SK-N-SH treated with all-trans-retinoic acid at 6 μM for 48 hours (cell line): Measurements from ENCODE around the gene PHACTR3.

Experiments used
- ATAC-seq: fragments of 200-7000 bp; cut with Tn5 transposase; 3 replicates; pipeline ENCODE4 v1.9.1; 2020; ENCODE audit warnings: mild to moderate bottlenecking, moderate library complexity
- ARNTL ChIP-seq: fragments of 450-650 bp; formaldehyde crosslinking; IDR thresholded peaks from 2 replicates; pipeline ENCODE4 v1.5.0; 2020; ENCODE audit warnings: low read depth, mild to moderate bottlenecking, moderate library complexity, borderline replicate concordance
- BACH2 ChIP-seq: fragments of 250-450 bp; sonication (Bioruptor Pico); IDR thresholded peaks from 2 replicates; pipeline ENCODE4 v1.9.0; 2021; ENCODE audit warnings: mild to moderate bottlenecking, borderline replicate concordance
- CSDC2 ChIP-seq: fragments of 250-450 bp; sonication (Bioruptor Pico); IDR thresholded peaks from 2 replicates; pipeline ENCODE4 v1.5.0; 2020; ENCODE audit warnings: mild to moderate bottlenecking, moderate library complexity
- ESRRG ChIP-seq: fragments of 250-450 bp; sonication (Bioruptor Pico); IDR thresholded peaks from 2 replicates; pipeline ENCODE4 v1.6.1; 2021; ENCODE audit warnings: mild to moderate bottlenecking
- GLIS3 ChIP-seq: fragments of 250-450 bp; sonication (Bioruptor Pico); IDR thresholded peaks from 2 replicates; pipeline ENCODE4 v1.5.0; 2020; ENCODE audit warnings: mild to moderate bottlenecking, moderate library complexity
- ISL1 ChIP-seq: fragments of 250-450 bp; sonication (Bioruptor Pico); IDR thresholded peaks from 2 replicates; pipeline ENCODE4 v2.1.2; 2022; ENCODE audit warnings: mild to moderate bottlenecking, moderate library complexity
- OSR1 ChIP-seq: fragments of 250-450 bp; sonication (Bioruptor Pico); IDR thresholded peaks from 2 replicates; pipeline ENCODE4 v1.8.0; 2022; ENCODE audit warnings: moderate library complexity, mild to moderate bottlenecking, inconsistent platforms
- PPARA ChIP-seq: fragments of 250-450 bp; sonication (Bioruptor Pico); IDR thresholded peaks from 2 replicates; pipeline ENCODE4 v1.5.0; 2020; ENCODE audit warnings: mild to moderate bottlenecking, borderline replicate concordance
- RARB ChIP-seq: fragments of 250-450 bp; sonication (Bioruptor Pico); IDR thresholded peaks from 2 replicates; pipeline ENCODE4 v1.8.0; 2021; ENCODE audit warnings: mild to moderate bottlenecking, moderate library complexity
- TCF4 ChIP-seq: fragments of 250-450 bp; sonication (Bioruptor Pico); IDR thresholded peaks from 2 replicates; pipeline ENCODE4 v1.8.0; 2021; ENCODE audit warnings: mild to moderate bottlenecking, moderate library complexity, borderline replicate concordance
- TOX ChIP-seq: fragments of 250-450 bp; sonication (Bioruptor Pico); IDR thresholded peaks from 2 replicates; pipeline ENCODE4 v1.8.0; 2021; ENCODE audit warnings: mild to moderate bottlenecking, moderate library complexity, borderline replicate concordance
- ZC3H10 ChIP-seq: fragments of 250-450 bp; sonication (Bioruptor Pico); IDR thresholded peaks from 2 replicates; pipeline ENCODE4 v1.5.1; 2021; ENCODE audit warnings: mild to moderate bottlenecking, moderate library complexity
- ZFP3 ChIP-seq: fragments of 250-450 bp; sonication (Bioruptor Pico); IDR thresholded peaks from 2 replicates; pipeline ENCODE4 v1.5.0; 2020; ENCODE audit warnings: mild to moderate bottlenecking, moderate library complexity
- ZFP30 ChIP-seq: fragments of 450-650 bp; formaldehyde crosslinking; IDR thresholded peaks from 2 replicates; pipeline ENCODE4 v1.5.0; 2022; ENCODE audit warnings: mild to moderate bottlenecking, moderate library complexity
- ZNF565 ChIP-seq: fragments of 450-650 bp; formaldehyde crosslinking; conservative IDR thresholded peaks from 2 replicates; pipeline ENCODE4 v1.5.0; 2020; ENCODE audit warnings: low read depth, mild to moderate bottlenecking, moderate library complexity
- ZNF70 ChIP-seq: fragments of 450-650 bp; formaldehyde crosslinking; IDR thresholded peaks from 2 replicates; pipeline ENCODE4 v1.5.0; 2020; ENCODE audit warnings: mild to moderate bottlenecking, moderate library complexity
- ZNF8 ChIP-seq: fragments of 450-650 bp; formaldehyde crosslinking; IDR thresholded peaks from 2 replicates; pipeline ENCODE4 v1.5.0; 2020; ENCODE audit warnings: mild to moderate bottlenecking, moderate library complexity
- TF ChIP-seq, protein P1 (sequence below): fragments of 250-450 bp; sonication (Bioruptor Pico); IDR thresholded peaks from 2 replicates; pipeline ENCODE4 v1.5.1; 2020; ENCODE audit warnings: low read depth, mild to moderate bottlenecking, moderate library complexity
- TF ChIP-seq, protein P2 (sequence below): fragments of 250-450 bp; sonication (Bioruptor Pico); IDR thresholded peaks from 2 replicates; pipeline ENCODE4 v1.8.0; 2020; ENCODE audit warnings: mild to moderate bottlenecking, moderate library complexity, borderline replicate concordance
- TF ChIP-seq, protein P3 (sequence below): fragments of 250-450 bp; sonication (Bioruptor Pico); IDR thresholded peaks from 2 replicates; pipeline ENCODE4 v1.8.0; 2021; ENCODE audit warnings: low read depth, mild to moderate bottlenecking, moderate library complexity, borderline replicate concordance
- TF ChIP-seq, protein P4 (sequence below): fragments of 250-450 bp; sonication (Bioruptor Pico); IDR thresholded peaks from 2 replicates; pipeline ENCODE4 v1.5.1; 2021; ENCODE audit warnings: mild to moderate bottlenecking, moderate library complexity
- TF ChIP-seq, protein P5 (sequence below): fragments of 250-450 bp; sonication (Bioruptor Pico); IDR thresholded peaks from 2 replicates; pipeline ENCODE4 v1.5.0; 2020; ENCODE audit warnings: mild to moderate bottlenecking, moderate library complexity

Gene PHACTR3

DNA sequence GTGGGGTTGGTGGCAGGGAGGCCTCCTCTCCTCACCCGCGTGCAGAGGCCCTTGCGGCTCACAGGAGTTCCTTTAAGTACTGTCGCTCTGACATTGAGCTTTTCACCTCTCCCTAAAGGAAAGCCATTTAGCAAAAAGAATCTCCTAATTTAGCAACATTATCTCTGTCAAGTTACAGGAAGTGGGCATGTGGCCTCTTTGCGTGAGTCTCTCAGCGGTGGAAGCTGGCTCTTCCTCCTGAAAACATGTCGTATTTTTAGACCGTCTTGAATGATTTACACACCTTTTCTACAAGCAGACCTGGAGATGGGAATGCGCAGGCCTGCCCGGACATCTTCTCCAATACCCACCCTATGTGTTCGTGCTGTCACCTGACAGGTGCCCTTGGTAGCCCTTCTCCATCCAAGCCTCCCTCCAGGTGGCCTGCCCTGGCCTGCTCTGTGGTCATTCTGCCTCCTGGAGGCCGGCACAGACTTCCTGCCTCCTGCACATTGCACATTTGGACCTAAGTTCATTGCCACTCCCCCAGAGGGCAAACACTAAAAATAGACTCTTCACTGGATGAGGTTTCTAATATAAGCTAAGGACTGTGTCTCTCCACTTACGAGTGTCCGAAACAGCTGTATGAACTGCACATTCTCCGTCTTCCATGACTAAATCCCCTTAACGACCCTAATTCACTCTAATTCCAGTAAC lies 18.5 kb upstream of the PHACTR3 start:
- ATAC-seq = no peak
- TF ChIP-seq RARB (CRISPR knock-in tag) = no peak
- no peak for TF ChIP-seq TOX
- no peak for TF ChIP-seq ZNF8
- TF ChIP-seq, protein P1, sequence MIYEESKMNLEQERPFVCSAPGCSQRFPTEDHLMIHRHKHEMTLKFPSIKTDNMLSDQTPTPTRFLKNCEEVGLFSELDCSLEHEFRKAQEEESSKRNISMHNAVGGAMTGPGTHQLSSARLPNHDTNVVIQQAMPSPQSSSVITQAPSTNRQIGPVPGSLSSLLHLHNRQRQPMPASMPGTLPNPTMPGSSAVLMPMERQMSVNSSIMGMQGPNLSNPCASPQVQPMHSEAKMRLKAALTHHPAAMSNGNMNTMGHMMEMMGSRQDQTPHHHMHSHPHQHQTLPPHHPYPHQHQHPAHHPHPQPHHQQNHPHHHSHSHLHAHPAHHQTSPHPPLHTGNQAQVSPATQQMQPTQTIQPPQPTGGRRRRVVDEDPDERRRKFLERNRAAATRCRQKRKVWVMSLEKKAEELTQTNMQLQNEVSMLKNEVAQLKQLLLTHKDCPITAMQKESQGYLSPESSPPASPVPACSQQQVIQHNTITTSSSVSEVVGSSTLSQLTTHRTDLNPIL (CRISPR knock-in tag) = no peak
- TF ChIP-seq, protein P2, sequence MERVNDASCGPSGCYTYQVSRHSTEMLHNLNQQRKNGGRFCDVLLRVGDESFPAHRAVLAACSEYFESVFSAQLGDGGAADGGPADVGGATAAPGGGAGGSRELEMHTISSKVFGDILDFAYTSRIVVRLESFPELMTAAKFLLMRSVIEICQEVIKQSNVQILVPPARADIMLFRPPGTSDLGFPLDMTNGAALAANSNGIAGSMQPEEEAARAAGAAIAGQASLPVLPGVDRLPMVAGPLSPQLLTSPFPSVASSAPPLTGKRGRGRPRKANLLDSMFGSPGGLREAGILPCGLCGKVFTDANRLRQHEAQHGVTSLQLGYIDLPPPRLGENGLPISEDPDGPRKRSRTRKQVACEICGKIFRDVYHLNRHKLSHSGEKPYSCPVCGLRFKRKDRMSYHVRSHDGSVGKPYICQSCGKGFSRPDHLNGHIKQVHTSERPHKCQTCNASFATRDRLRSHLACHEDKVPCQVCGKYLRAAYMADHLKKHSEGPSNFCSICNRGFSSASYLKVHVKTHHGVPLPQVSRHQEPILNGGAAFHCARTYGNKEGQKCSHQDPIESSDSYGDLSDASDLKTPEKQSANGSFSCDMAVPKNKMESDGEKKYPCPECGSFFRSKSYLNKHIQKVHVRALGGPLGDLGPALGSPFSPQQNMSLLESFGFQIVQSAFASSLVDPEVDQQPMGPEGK = no peak
- no peak for TF ChIP-seq BACH2
- no peak for TF ChIP-seq ESRRG (CRISPR knock-in tag)
- no peak for TF ChIP-seq PPARA (CRISPR knock-in tag)
- no peak for TF ChIP-seq GLIS3 (CRISPR knock-in tag)
- TF ChIP-seq, protein P3, sequence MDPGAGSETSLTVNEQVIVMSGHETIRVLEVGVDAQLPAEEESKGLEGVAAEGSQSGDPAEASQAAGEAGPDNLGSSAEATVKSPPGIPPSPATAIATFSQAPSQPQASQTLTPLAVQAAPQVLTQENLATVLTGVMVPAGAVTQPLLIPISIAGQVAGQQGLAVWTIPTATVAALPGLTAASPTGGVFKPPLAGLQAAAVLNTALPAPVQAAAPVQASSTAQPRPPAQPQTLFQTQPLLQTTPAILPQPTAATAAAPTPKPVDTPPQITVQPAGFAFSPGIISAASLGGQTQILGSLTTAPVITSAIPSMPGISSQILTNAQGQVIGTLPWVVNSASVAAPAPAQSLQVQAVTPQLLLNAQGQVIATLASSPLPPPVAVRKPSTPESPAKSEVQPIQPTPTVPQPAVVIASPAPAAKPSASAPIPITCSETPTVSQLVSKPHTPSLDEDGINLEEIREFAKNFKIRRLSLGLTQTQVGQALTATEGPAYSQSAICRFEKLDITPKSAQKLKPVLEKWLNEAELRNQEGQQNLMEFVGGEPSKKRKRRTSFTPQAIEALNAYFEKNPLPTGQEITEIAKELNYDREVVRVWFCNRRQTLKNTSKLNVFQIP (CRISPR knock-in tag) = no peak
- TF ChIP-seq ZFP3 (CRISPR knock-in tag) = no peak
- TF ChIP-seq, protein P4, sequence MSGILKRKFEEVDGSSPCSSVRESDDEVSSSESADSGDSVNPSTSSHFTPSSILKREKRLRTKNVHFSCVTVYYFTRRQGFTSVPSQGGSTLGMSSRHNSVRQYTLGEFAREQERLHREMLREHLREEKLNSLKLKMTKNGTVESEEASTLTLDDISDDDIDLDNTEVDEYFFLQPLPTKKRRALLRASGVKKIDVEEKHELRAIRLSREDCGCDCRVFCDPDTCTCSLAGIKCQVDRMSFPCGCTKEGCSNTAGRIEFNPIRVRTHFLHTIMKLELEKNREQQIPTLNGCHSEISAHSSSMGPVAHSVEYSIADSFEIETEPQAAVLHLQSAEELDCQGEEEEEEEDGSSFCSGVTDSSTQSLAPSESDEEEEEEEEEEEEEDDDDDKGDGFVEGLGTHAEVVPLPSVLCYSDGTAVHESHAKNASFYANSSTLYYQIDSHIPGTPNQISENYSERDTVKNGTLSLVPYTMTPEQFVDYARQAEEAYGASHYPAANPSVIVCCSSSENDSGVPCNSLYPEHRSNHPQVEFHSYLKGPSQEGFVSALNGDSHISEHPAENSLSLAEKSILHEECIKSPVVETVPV (CRISPR knock-in tag) = no peak
- no peak for TF ChIP-seq OSR1
- no peak for TF ChIP-seq ZFP30
- TF ChIP-seq ZC3H10 (CRISPR knock-in tag) = no peak
- no peak for TF ChIP-seq TCF4
- no peak for TF ChIP-seq ZNF70 (CRISPR knock-in tag)
- no peak for TF ChIP-seq ISL1 (CRISPR knock-in tag)
- TF ChIP-seq ARNTL (CRISPR knock-in tag) = no peak

DNA sequence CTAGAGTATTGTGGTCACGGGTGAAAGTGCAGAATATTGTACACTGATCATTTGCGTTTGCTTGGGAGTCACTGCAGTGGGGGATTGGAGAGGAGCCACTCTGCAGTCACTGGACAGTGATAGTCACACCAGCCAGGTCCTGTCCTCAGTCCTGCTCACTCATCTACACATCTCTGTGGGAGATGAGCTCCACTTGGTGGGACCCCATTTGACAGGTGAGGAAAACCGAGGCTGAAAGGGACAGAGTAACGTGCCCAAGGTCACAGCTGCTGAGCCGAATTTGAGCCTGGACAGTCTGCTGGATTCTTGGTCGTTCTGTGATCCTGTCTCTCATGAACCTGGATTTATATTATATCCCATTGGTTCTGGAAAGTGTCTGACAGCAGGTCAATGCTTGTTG lies 17.7 kb upstream of the PHACTR3 start:
- no peak for ATAC-seq
- TF ChIP-seq ZNF70 (CRISPR knock-in tag) = no peak
- TF ChIP-seq, protein P3 (CRISPR knock-in tag) = no peak
- TF ChIP-seq ZFP30 = no peak
- no peak for TF ChIP-seq ZNF8
- no peak for TF ChIP-seq ISL1 (CRISPR knock-in tag)
- TF ChIP-seq, protein P4 (CRISPR knock-in tag) = no peak
- no peak for TF ChIP-seq ZNF565 (CRISPR knock-in tag)
- no peak for TF ChIP-seq CSDC2 (CRISPR knock-in tag)
- TF ChIP-seq, protein P1 (CRISPR knock-in tag) = no peak
- TF ChIP-seq, protein P5, sequence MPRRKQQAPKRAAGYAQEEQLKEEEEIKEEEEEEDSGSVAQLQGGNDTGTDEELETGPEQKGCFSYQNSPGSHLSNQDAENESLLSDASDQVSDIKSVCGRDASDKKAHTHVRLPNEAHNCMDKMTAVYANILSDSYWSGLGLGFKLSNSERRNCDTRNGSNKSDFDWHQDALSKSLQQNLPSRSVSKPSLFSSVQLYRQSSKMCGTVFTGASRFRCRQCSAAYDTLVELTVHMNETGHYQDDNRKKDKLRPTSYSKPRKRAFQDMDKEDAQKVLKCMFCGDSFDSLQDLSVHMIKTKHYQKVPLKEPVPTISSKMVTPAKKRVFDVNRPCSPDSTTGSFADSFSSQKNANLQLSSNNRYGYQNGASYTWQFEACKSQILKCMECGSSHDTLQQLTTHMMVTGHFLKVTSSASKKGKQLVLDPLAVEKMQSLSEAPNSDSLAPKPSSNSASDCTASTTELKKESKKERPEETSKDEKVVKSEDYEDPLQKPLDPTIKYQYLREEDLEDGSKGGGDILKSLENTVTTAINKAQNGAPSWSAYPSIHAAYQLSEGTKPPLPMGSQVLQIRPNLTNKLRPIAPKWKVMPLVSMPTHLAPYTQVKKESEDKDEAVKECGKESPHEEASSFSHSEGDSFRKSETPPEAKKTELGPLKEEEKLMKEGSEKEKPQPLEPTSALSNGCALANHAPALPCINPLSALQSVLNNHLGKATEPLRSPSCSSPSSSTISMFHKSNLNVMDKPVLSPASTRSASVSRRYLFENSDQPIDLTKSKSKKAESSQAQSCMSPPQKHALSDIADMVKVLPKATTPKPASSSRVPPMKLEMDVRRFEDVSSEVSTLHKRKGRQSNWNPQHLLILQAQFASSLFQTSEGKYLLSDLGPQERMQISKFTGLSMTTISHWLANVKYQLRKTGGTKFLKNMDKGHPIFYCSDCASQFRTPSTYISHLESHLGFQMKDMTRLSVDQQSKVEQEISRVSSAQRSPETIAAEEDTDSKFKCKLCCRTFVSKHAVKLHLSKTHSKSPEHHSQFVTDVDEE = no peak
- TF ChIP-seq, all 23 proteins: peak for 0
